GM18499 (cell line): Measurements from ENCODE around the gene TKFC.
"Not testable (repeated sequence)": the region's sequence is repeated elsewhere in the genome, so short reads cannot be mapped to it uniquely, and the experiment has no call there.

Source experiments
- ATAC-seq: cut with Tn5 transposase; IDR thresholded peaks from one replicate; pipeline ENCODE4 v1.9.1; 2021; ENCODE audit warnings: moderate number of reproducible peaks; ENCODE audit not compliant: insufficient read depth, unreplicated experiment

Gene TKFC

DNA sequence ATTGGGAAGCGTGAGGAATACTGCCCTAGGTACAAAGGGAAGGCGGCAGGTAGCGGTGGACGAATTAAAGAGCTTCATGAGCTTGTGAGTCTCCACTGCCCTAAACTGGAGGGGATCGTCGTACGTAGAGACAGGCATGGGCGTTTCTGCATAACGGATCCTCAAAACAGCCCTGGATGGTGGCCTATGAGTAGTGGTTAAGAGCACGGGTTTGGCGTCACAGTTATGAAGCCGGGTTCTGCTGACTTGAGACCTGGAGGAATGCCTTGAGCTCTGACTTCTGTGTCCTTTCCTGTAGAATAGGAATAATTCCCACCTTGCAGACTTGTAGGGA is 29.5 kb downstream of the TKFC start:
- no peak for ATAC-seq

DNA sequence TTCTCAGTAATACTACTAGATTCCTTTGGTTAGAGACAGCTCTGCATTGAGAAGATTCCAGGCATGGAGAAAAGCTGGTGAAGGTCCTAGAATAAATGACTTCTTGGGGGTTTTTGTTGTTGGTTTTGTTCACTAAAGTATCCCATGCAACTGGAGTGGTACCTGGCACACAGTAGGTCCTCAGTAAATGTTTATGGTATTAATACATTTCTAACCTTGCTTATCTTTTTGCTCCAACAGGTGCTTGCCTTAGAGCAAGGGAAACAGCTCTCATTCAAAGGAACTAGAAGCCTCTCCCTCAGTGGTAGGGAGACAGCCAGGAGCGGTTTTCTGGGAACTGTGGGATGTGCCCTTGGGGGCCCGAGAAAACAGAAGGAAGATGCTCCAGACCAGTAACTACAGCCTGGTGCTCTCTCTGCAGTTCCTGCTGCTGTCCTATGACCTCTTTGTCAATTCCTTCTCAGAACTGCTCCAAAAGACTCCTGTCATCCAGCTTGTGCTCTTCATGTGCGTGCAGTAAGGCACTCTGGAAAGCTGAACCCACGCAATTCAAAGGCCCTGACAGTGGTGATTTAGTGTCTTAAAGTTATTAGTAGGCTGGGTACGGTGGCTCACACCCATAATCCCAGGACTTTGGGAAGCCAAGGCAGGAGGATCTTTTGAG is 31.1 kb downstream of the TKFC start:
- no peak for ATAC-seq

GRCh38 chr11:61367406-61367805 is 34.4 kb downstream of the TKFC start:
- ATAC-seq, result no peak

- ATAC-seq, result no peak
Observed at GRCh38 chr11:61368646-61369045, 35.6 kb downstream of the TKFC start.

GRCh38 chr11:61369372-61370348 is 36.6 kb downstream of the TKFC start:
- ATAC-seq, result no peak

- no peak for ATAC-seq
Observed at GRCh38 chr11:61370349-61371005, 37.4 kb downstream of the TKFC start.

DNA sequence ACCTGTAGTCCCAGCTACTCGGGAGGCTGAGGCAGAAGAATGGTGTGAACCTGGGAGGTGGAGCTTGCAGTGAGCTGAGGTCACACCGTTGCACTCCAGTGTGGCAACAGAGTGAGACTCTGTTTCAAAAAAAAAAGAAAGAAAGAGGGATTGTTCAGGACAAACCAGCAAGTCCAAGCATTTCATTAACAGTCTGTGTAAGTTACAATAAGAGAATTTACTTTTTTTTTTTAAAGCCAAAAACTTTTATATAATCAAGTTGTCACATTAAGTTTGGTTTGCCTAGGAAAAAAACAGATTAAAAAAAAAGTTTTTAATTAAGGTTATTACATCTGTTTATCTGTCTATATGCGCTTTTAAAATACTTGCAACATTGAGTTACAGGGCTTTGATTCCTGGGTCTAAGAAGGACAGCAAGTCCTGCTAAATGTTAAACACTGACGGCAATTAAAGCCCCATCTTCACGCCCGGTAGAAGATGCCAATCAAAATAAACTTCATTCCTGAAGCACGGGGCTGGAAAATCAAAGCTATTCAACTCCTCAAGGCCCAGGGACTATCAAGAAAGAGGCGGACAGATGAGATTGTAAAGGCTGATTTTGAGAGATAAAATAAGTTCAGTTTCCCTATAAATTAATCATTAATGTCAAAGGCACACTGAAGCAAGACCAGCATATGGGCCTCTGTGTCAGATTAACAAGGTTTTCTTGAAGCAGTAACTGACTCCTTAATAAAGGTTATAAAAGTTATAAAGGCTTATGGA is 39.8 kb downstream of the TKFC start:
- no peak for ATAC-seq

- no peak for ATAC-seq
Observed at GRCh38 chr11:61375761-61376108, 42.7 kb downstream of the TKFC start.

DNA sequence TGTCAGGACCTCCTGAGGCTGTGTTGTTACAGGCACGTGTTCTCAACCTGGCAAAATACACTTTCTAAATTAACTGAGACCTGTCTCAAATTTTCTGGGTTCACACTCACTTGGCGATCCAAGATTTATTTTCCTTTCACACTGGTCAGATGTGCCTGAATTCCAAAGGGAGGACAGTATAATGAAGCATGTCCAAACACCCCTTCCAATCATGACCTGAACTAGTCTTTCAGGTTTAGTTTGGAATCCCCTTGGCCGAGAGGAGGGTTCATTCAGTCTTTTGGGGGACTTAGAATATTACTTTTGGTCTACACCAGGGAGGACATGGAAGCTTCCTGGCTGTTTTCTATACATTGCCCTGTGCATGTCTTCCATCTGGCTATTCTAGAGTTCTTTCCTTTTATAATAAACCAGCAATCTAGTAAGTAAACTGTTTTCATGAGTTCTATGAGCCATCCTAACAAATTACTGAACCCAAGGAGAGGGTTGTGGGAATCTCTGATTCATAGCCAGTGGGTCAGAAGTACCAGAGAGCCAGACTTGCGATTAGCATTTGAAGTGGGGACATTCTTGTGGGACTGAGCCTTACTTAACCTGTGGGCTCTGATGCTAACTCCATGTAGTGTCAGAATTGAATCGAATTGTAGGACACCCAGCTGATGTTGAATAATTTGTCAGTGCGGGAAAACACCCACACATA is 44.6 kb downstream of the TKFC start:
- no peak for ATAC-seq

- ATAC-seq, result no peak
Observed at GRCh38 chr11:61378713-61379313, 45.8 kb downstream of the TKFC start.

- ATAC-seq, result no peak
Observed at GRCh38 chr11:61380884-61381283, 47.9 kb downstream of the TKFC start.

GRCh38 chr11:61383859-61384258 is 50.8 kb downstream of the TKFC start:
- ATAC-seq, result not testable (repeated sequence)

DNA sequence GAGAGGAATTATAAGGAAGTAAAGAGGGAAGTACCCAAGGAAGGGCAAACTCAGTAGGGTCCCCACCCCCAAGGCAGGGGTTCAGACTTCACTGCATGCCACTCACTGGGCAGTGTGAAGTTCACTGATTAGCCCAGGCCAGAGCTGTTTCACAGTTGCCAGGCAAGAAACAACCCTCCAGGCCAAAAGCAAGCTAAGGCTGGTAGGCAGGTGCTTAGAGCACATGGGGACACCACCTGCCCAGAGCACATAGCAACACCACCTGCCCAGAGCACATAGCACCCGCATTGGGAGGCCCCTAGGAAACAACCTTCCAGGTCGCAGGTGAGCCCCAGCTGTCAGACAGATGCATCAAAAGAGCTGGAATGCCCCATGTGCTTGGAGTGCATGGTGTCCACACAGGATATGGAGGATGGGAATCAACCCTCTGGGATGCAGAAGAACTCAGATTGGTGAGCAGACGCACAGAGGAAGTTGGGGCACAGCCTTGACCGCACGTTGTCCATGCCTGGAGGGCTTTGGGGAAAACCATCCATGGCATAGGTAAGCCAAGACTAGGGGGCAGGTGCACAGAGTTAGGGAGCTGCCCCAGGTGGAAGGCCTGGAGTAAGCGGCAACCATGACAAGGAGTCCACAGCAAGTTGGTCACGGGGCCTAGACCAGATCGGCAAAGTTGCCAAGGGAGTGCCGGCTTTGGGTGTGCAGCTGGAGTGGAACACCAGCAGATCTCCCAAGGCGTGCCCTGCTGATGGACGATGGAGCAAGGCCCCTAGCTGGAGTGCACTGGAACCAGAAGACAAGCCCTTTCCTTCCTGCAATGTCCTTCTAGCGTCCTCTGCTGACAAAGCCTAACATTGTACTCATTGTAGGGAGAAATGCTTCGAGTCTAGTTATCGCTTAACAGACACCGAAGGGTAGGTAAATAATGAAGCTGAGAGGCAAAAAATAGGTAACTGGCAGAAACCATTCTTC is 51.5 kb downstream of the TKFC start:
- ATAC-seq, result no peak

- ATAC-seq, result no peak
Observed at GRCh38 chr11:61390161-61390560, 57.1 kb downstream of the TKFC start.

- no peak for ATAC-seq
Observed at GRCh38 chr11:61392981-61393595, 60.1 kb downstream of the TKFC start.
